Measurements from ENCODE around the gene ZACN.

ZACN gene

DNA sequence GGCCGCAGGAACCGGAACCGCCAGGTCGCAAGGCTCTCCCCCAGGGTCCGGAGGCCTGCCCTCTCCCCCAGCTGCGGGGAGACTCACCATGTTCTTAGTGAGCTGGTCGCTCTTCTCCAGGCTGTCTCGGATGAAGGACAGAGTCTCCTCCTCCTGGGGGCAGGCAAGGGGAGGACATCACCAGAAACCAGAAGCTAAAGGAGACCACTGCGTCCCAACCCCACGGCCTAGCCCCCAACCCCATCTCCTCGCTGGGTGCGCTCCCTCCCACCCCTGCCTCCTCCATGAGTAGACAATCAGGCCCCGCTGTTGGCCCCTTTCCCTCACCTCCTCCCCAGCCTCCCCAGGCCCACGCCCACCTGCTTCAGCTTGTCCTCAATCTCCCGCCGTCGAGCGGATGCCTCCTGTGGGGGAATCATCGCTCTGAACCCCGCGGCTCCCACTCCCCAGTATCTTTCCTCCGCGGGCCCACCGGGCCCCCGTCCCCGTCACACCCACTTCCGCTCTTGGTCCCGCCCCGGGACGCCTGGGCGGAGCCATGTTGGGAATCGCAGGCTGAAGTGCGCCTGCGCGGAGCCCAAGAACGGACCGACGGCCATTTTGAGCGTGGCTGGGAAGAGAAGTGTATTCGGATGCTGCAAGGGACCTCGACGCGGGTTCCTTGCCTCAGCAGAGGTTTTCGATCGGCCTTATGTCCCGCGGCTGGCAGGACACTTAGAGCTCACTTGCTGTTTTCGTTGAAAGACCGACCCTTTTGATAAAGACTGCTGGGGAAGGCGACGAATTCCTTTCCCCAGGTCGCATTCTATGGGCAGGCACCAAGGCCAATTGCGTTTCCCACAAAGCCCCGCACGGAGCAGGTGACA is 24.5 kb downstream of the ZACN start, which contains the start of gene EXOC7:
Gene EXOC7, minus strand, starts transcription at position 514 of the 866 bp plus-strand sequence. Its CDS starts 95 bp downstream, at position 419.
- H3K27me3 ChIP-seq (ENCODE audit: control insufficient read depth in 5 of 5, insufficient read depth in 4 of 5, low read length in 5 of 5), result no peaks in the 10 kb centered on the region

DNA sequence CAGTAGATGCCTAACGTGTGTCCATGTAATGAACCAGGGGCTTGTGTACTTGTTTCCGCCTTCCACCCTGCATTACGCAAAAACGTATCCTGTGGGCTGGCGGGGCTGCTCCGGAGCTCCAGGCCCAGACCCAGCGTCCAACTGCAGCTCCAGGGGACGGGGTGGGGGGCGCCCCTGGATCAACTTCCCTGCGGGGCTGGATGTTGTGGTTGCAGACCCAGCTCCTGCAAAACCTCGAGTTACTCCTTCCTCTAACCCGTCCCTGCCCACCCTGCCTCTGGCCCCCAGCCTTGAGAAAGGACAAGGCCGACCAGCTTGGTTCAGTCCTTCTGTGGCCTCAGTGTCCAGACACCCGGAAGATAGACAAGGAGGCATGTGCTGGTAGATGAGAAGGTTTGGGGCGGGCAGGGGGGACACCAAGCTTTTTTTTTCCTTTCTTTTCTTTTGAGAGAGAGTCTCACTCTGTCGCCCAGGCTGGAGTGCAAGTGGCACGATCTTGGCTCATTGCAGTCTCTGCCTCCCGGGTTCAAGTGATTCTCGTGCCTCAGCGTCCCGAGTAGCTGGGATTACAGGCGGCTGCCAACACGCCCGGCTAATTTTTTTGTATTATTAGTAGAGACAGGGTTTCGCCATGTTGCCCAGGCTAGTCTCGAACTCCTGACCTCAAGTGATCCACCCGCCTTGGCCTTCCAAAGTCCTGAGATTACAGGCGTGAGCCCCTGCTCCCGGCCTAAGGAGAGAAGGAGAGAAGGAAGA is 25.3 kb downstream of the ZACN start:
- Histone ChIP-seq H3K36me3 (ENCODE audit: control insufficient read depth in 5 of 5, insufficient read depth in 5 of 5, low read length in 5 of 5) (peaks cover 0 to 28% (median 17%) of the 10 kb centered on the region in 5 donors), H3K4me1 (ENCODE audit: control insufficient read depth in 5 of 5, insufficient read depth in 5 of 5, low read length in 5 of 5) (peaks cover 6 to 22% (median 20%) of the 10 kb centered on the region in 5 donors), H3K27me3 (ENCODE audit: control insufficient read depth in 5 of 5, insufficient read depth in 4 of 5, low read length in 5 of 5) (no peaks in the 10 kb centered on the region), H3K27ac (ENCODE audit: low read depth, low read length) (peak overlapping the region; percentile 72), H3K4me3 (ENCODE audit: low read depth in 1 of 5, low read length in 5 of 5) (peak overlapping the region; percentile 63 to 94 (median 79)), H3K9me3 (ENCODE audit: control insufficient read depth in 5 of 5, low read length in 5 of 5) (no peaks in the 10 kb centered on the region), H3K9ac (ENCODE audit: low read length in 5 of 5) (peak overlapping the region in 4 of 5 donors; percentile 53 to 96 (median 84))

More for the DNA sequence above, 24.5 kb downstream of the ZACN start, which contains the start of gene EXOC7:
- peak within 1 kb of the TSS; percentile 72 for H3K27ac ChIP-seq (ENCODE audit: low read depth, low read length)
- H3K4me1 ChIP-seq (ENCODE audit: control insufficient read depth in 5 of 5, insufficient read depth in 5 of 5, low read length in 5 of 5), result peaks cover 6 to 22% (median 20%) of the 10 kb centered on the region in 5 donors
- H3K36me3 ChIP-seq (ENCODE audit: control insufficient read depth in 5 of 5, insufficient read depth in 5 of 5, low read length in 5 of 5), result peaks cover 3 to 32% (median 17%) of the 10 kb centered on the region in 5 donors
- H3K9me3 ChIP-seq (ENCODE audit: control insufficient read depth in 5 of 5, low read length in 5 of 5), result no peaks in the 10 kb centered on the region
- H3K9ac ChIP-seq (ENCODE audit: low read length in 5 of 5), result peak within 1 kb of the TSS; percentile 53 to 96 (median 87)
- peak within 1 kb of the TSS; percentile 63 to 99 (median 79) for H3K4me3 ChIP-seq (ENCODE audit: low read depth in 1 of 5, low read length in 5 of 5)

GRCh38 chr17:76104896-76105231 is 25.9 kb downstream of the ZACN start:
- no peaks in the 10 kb centered on the region for H3K27me3 ChIP-seq (ENCODE audit: control insufficient read depth in 5 of 5, insufficient read depth in 4 of 5, low read length in 5 of 5)
- H3K4me3 ChIP-seq (ENCODE audit: low read depth in 1 of 5, low read length in 5 of 5), result no peak overlapping the region
- H3K36me3 ChIP-seq (ENCODE audit: control insufficient read depth in 5 of 5, insufficient read depth in 5 of 5, low read length in 5 of 5), result peaks cover 0 to 23% (median 13%) of the 10 kb centered on the region in 5 donors
- peaks cover 6 to 22% (median 20%) of the 10 kb centered on the region in 5 donors for H3K4me1 ChIP-seq (ENCODE audit: control insufficient read depth in 5 of 5, insufficient read depth in 5 of 5, low read length in 5 of 5)
- no peak overlapping the region for H3K9ac ChIP-seq (ENCODE audit: low read length in 5 of 5)
- H3K9me3 ChIP-seq (ENCODE audit: control insufficient read depth in 5 of 5, low read length in 5 of 5), result no peaks in the 10 kb centered on the region
- H3K27ac ChIP-seq (ENCODE audit: low read depth, low read length), result no peak overlapping the region

GRCh38 chr17:76106703-76107102 is 27.7 kb downstream of the ZACN start:
- no peak overlapping the region for H3K9ac ChIP-seq (ENCODE audit: low read length in 5 of 5)
- H3K4me3 ChIP-seq (ENCODE audit: low read depth in 1 of 5, low read length in 5 of 5), result no peak overlapping the region
- peaks cover 6 to 22% (median 20%) of the 10 kb centered on the region in 5 donors for H3K4me1 ChIP-seq (ENCODE audit: control insufficient read depth in 5 of 5, insufficient read depth in 5 of 5, low read length in 5 of 5)
- no peaks in the 10 kb centered on the region for H3K27me3 ChIP-seq (ENCODE audit: control insufficient read depth in 5 of 5, insufficient read depth in 4 of 5, low read length in 5 of 5)
- H3K36me3 ChIP-seq (ENCODE audit: control insufficient read depth in 5 of 5, insufficient read depth in 5 of 5, low read length in 5 of 5), result peaks cover 0 to 5% (median 1%) of the 10 kb centered on the region in 5 donors
- no peak overlapping the region for H3K27ac ChIP-seq (ENCODE audit: low read depth, low read length)
- H3K9me3 ChIP-seq (ENCODE audit: control insufficient read depth in 5 of 5, low read length in 5 of 5), result no peaks in the 10 kb centered on the region

GRCh38 chr17:76107509-76107908 is 28.5 kb downstream of the ZACN start:
- Histone ChIP-seq H3K9ac (ENCODE audit: low read length in 5 of 5) (no peak overlapping the region), H3K4me1 (ENCODE audit: control insufficient read depth in 5 of 5, insufficient read depth in 5 of 5, low read length in 5 of 5) (peaks cover 5 to 16% (median 14%) of the 10 kb centered on the region in 5 donors), H3K4me3 (ENCODE audit: low read depth in 1 of 5, low read length in 5 of 5) (no peak overlapping the region), H3K36me3 (ENCODE audit: control insufficient read depth in 5 of 5, insufficient read depth in 5 of 5, low read length in 5 of 5) (no peaks in the 10 kb centered on the region), H3K27ac (ENCODE audit: low read depth, low read length) (no peak overlapping the region), H3K27me3 (ENCODE audit: control insufficient read depth in 5 of 5, insufficient read depth in 4 of 5, low read length in 5 of 5) (no peaks in the 10 kb centered on the region), H3K9me3 (ENCODE audit: control insufficient read depth in 5 of 5, low read length in 5 of 5) (no peaks in the 10 kb centered on the region)

DNA sequence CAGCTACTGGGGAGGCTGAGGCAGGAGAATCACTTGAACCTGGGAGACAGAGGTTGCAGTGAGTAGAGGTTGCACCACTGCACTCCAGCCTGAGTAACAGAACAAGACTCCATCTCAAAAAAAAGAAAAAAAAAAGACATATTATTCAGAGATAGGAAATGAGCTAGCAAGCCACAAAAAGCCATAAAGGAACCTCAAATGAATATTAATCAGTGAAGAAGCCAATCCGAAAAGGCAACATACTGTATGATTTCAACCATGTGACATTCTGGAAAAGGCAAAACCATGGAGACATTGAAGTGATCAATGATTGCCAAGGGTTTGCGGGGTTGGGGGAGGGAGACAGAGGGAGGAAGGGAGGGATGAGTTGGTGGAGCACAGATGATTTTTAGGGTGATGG is 33.0 kb downstream of the ZACN start:
- no peak overlapping the region for H3K27ac ChIP-seq (ENCODE audit: low read depth, low read length)
- H3K36me3 ChIP-seq (ENCODE audit: control insufficient read depth in 5 of 5, insufficient read depth in 5 of 5, low read length in 5 of 5), result no peaks in the 10 kb centered on the region
- H3K9me3 ChIP-seq (ENCODE audit: control insufficient read depth in 5 of 5, low read length in 5 of 5), result no peaks in the 10 kb centered on the region
- H3K27me3 ChIP-seq (ENCODE audit: control insufficient read depth in 5 of 5, insufficient read depth in 4 of 5, low read length in 5 of 5), result no peaks in the 10 kb centered on the region
- no peak overlapping the region for H3K9ac ChIP-seq (ENCODE audit: low read length in 5 of 5)
- no peaks in the 10 kb centered on the region for H3K4me1 ChIP-seq (ENCODE audit: control insufficient read depth in 5 of 5, insufficient read depth in 5 of 5, low read length in 5 of 5)
- H3K4me3 ChIP-seq (ENCODE audit: low read depth in 1 of 5, low read length in 5 of 5), result no peak overlapping the region

- Histone ChIP-seq H3K4me3 (ENCODE audit: low read depth in 1 of 5, low read length in 5 of 5) (no peak overlapping the region), H3K27me3 (ENCODE audit: control insufficient read depth in 5 of 5, insufficient read depth in 4 of 5, low read length in 5 of 5) (no peaks in the 10 kb centered on the region)
These were observed 36.3 kb downstream of the ZACN start for GRCh38 chr17:76115138-76115754.

GRCh38 chr17:76119409-76120371 is 40.7 kb downstream of the ZACN start:
- no peaks in the 10 kb centered on the region for H3K27me3 ChIP-seq (ENCODE audit: control insufficient read depth in 5 of 5, insufficient read depth in 4 of 5, low read length in 5 of 5)
- no peak overlapping the region for H3K9ac ChIP-seq (ENCODE audit: low read length in 5 of 5)
- H3K4me1 ChIP-seq (ENCODE audit: control insufficient read depth in 5 of 5, insufficient read depth in 5 of 5, low read length in 5 of 5), result peaks cover 0 to 20% (median 16%) of the 10 kb centered on the region in 5 donors
- no peak overlapping the region for H3K27ac ChIP-seq (ENCODE audit: low read depth, low read length)
- no peaks in the 10 kb centered on the region for H3K9me3 ChIP-seq (ENCODE audit: control insufficient read depth in 5 of 5, low read length in 5 of 5)
- no peaks in the 10 kb centered on the region for H3K36me3 ChIP-seq (ENCODE audit: control insufficient read depth in 5 of 5, insufficient read depth in 5 of 5, low read length in 5 of 5)
- no peak overlapping the region for H3K4me3 ChIP-seq (ENCODE audit: low read depth in 1 of 5, low read length in 5 of 5)

More at GRCh38 chr17:76115138-76115754, 36.3 kb downstream of the ZACN start:
- Histone ChIP-seq H3K9ac (ENCODE audit: low read length in 5 of 5) (no peak overlapping the region), H3K36me3 (ENCODE audit: control insufficient read depth in 5 of 5, insufficient read depth in 5 of 5, low read length in 5 of 5) (no peaks in the 10 kb centered on the region), H3K4me1 (ENCODE audit: control insufficient read depth in 5 of 5, insufficient read depth in 5 of 5, low read length in 5 of 5) (no peaks in the 10 kb centered on the region), H3K27ac (ENCODE audit: low read depth, low read length) (no peak overlapping the region), H3K9me3 (ENCODE audit: control insufficient read depth in 5 of 5, low read length in 5 of 5) (no peaks in the 10 kb centered on the region)

DNA sequence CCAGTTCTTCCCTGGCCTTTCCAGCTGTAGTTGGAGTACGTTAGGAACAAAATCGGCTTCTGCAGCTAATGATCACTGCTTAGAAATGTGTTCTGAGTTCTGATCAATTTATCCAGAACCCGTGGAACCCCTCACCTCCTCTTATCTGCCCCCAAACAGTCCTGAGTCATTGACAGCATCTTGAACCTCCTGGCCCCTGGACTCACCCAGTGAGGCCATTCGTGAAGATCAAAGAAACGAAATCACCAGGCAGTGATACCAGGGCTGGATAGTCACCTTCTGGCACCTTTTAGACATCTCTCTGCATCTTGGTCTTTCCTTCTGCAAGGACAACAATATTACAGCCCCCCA is 41.7 kb downstream of the ZACN start:
- H3K9ac ChIP-seq (ENCODE audit: low read length in 5 of 5), result no peak overlapping the region
- no peak overlapping the region for H3K27ac ChIP-seq (ENCODE audit: low read depth, low read length)
- H3K4me1 ChIP-seq (ENCODE audit: control insufficient read depth in 5 of 5, insufficient read depth in 5 of 5, low read length in 5 of 5), result peaks cover 0 to 20% (median 16%) of the 10 kb centered on the region in 5 donors
- H3K36me3 ChIP-seq (ENCODE audit: control insufficient read depth in 5 of 5, insufficient read depth in 5 of 5, low read length in 5 of 5), result no peaks in the 10 kb centered on the region
- no peaks in the 10 kb centered on the region for H3K9me3 ChIP-seq (ENCODE audit: control insufficient read depth in 5 of 5, low read length in 5 of 5)
- H3K27me3 ChIP-seq (ENCODE audit: control insufficient read depth in 5 of 5, insufficient read depth in 4 of 5, low read length in 5 of 5), result no peaks in the 10 kb centered on the region
- no peak overlapping the region for H3K4me3 ChIP-seq (ENCODE audit: low read depth in 1 of 5, low read length in 5 of 5)

Data from subcutaneous abdominal adipose tissue (tissue), 5 donors.